Measurements from ENCODE around the gene ISX. TPM values are rescaled to one million over a fixed set of nuclear protein-coding genes. Genes with fewer than 3 reads are reported as not detected.
A peak's percentile ranks its signal among the peaks of the same experiment; 100 is the strongest.
"Not testable (repeated sequence)": the region's sequence is repeated elsewhere in the genome, so short reads cannot be mapped to it uniquely, and the experiment has no call there.

Gene ISX
- total and polyA plus RNA-seq, 11 donors, result not detected

DNA sequence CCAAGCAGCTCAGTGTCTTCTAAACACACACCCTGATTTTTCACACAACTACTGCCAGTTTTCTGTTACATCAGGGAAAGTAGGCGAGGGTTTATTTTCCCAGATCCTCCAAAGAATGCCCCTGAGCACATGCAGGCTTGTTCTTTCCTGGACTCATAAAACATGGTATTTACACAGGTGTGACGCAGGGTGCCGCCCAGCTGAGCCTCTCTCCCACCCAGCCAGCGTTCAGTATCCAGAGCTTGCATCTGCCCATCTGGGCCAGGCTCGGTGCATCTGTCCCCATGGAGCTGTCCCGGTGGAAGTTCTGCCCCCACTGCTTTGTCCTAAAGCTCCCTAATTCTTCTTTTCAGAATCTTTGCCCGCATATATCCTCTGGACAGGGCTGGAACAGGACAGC, 44.8 kb upstream of the ISX start:
- DNase-seq, result no peak
- Histone ChIP-seq H3K27ac (no peak overlapping the region), H3K4me1 (peaks cover 0 to 6% (median 0%) of the 10 kb centered on the region in 12 donors), H3K27me3 (peaks cover 0 to 30% (median 10%) of the 10 kb centered on the region in 9 donors), H3K36me3 (no peaks in the 10 kb centered on the region), H3K9me3 (peaks cover 0 to 5% (median 0%) of the 10 kb centered on the region in 12 donors), H3K4me3 (no peak overlapping the region)
- ATAC-seq, result no peak
- WGBS, 4 donors, result 71 to 82% (median 77%) methylated on average over 7 of the region's 7 CpGs
- TF ChIP-seq CTCF (IDR thresholded peaks at IDR 0.05) (no peak), POLR2A (IDR thresholded peaks at IDR 0.05) (no peak)
- intact Hi-C loops (cut with DNase I), result loop anchor here in 9 of 10 donors (5.0 to 10.0 kb wide), 8 partner anchors 604 to 1716 kb away; partner anchors contain the start of gene LARGE1 (in 4 of the 9)

- peaks cover 0 to 30% (median 10%) of the 10 kb centered on the region in 9 donors for H3K27me3 ChIP-seq
- intact Hi-C loops (cut with DNase I), result loop anchor here in 9 of 10 donors (2.0 to 10.0 kb wide), 9 partner anchors 605 to 1717 kb away; partner anchors contain the start of gene LARGE1 (in 4 of the 9)
Observed at GRCh38 chr22:35022291-35022690, 43.7 kb upstream of the ISX start.

GRCh38 chr22:35023692-35024363, 42.1 kb upstream of the ISX start:
- intact Hi-C loops (cut with DNase I), result loop anchor here in 9 of 10 donors (2.0 to 10.0 kb wide), 9 partner anchors 607 to 1719 kb away; partner anchors contain the start of gene LARGE1 (in 4 of the 9)
- ATAC-seq (peak in 3 of 4 donors; percentile 64 to 76 (median 68)), DNase-seq (peak; percentile 49 to 84 (median 52))
- Histone ChIP-seq H3K27ac (no peak overlapping the region), H3K4me1 (peaks cover 0 to 6% (median 0%) of the 10 kb centered on the region in 12 donors), H3K36me3 (no peaks in the 10 kb centered on the region), H3K9me3 (peaks cover 0 to 8% (median 0%) of the 10 kb centered on the region in 12 donors), H3K27me3 (peaks cover 0 to 30% (median 10%) of the 10 kb centered on the region in 9 donors), H3K4me3 (no peak overlapping the region)
- no peak for TF ChIP-seq POLR2A (IDR thresholded peaks at IDR 0.05)
- TF ChIP-seq CTCF (IDR thresholded peaks at IDR 0.05), result peak; percentile 68 to 92 (median 82)
- WGBS, 4 donors, result 22 to 23% (median 22%) methylated on average over 25 of the region's 25 CpGs

More at GRCh38 chr22:35022291-35022690, 43.7 kb upstream of the ISX start:
- H3K4me1 ChIP-seq, result peaks cover 0 to 6% (median 0%) of the 10 kb centered on the region in 12 donors
- DNase-seq (no peak), ATAC-seq (no peak)
- no peak overlapping the region for H3K4me3 ChIP-seq
- H3K9me3 ChIP-seq, result peaks cover 0 to 8% (median 0%) of the 10 kb centered on the region in 12 donors
- TF ChIP-seq POLR2A (IDR thresholded peaks at IDR 0.05) (no peak), CTCF (IDR thresholded peaks at IDR 0.05) (no peak)
- no peak overlapping the region for H3K27ac ChIP-seq
- no peaks in the 10 kb centered on the region for H3K36me3 ChIP-seq
- WGBS, 4 donors, result 84 to 90% (median 86%) methylated on average over 5 of the region's 5 CpGs

GRCh38 chr22:35024364-35024692, 41.6 kb upstream of the ISX start:
- H3K9me3 ChIP-seq, result peaks cover 0 to 8% (median 0%) of the 10 kb centered on the region in 12 donors
- WGBS, 4 donors, result 29 to 36% (median 31%) methylated on average over 16 of the region's 16 CpGs
- peaks cover 0 to 30% (median 10%) of the 10 kb centered on the region in 9 donors for H3K27me3 ChIP-seq
- no peaks in the 10 kb centered on the region for H3K36me3 ChIP-seq
- DNase-seq (no peak), ATAC-seq (no peak)
- H3K4me3 ChIP-seq, result no peak overlapping the region
- intact Hi-C loops (cut with DNase I), result loop anchor here in 9 of 10 donors (5.0 to 10.0 kb wide), 8 partner anchors 607 to 1720 kb away; partner anchors contain the start of gene LARGE1 (in 4 of the 9)
- H3K4me1 ChIP-seq, result peaks cover 0 to 6% (median 0%) of the 10 kb centered on the region in 12 donors
- no peak overlapping the region for H3K27ac ChIP-seq
- TF ChIP-seq CTCF (IDR thresholded peaks at IDR 0.05) (peak in 1 of 12 donors; percentile 5), POLR2A (IDR thresholded peaks at IDR 0.05) (no peak)

GRCh38 chr22:35030112-35030511, 35.8 kb upstream of the ISX start:
- intact Hi-C loops (cut with DNase I); H3K9me3 ChIP-seq; ATAC-seq; DNase-seq; H3K36me3 ChIP-seq; H3K27ac ChIP-seq; H3K4me3 ChIP-seq; H3K4me1 ChIP-seq: not testable (repeated sequence)
- WGBS, 4 donors, result 75 to 80% (median 75%) methylated on average over 5 of the region's 5 CpGs
- H3K27me3 ChIP-seq, result peaks cover 0 to 31% (median 7%) of the 10 kb centered on the region in 9 donors
